ENCODE measurements around the gene NRARP.
A peak's percentile ranks its signal among the peaks of the same experiment; 100 is the strongest.
"Not testable (repeated sequence)": the region's sequence is repeated elsewhere in the genome, so short reads cannot be mapped to it uniquely, and the experiment has no call there.

The NRARP gene

DNA sequence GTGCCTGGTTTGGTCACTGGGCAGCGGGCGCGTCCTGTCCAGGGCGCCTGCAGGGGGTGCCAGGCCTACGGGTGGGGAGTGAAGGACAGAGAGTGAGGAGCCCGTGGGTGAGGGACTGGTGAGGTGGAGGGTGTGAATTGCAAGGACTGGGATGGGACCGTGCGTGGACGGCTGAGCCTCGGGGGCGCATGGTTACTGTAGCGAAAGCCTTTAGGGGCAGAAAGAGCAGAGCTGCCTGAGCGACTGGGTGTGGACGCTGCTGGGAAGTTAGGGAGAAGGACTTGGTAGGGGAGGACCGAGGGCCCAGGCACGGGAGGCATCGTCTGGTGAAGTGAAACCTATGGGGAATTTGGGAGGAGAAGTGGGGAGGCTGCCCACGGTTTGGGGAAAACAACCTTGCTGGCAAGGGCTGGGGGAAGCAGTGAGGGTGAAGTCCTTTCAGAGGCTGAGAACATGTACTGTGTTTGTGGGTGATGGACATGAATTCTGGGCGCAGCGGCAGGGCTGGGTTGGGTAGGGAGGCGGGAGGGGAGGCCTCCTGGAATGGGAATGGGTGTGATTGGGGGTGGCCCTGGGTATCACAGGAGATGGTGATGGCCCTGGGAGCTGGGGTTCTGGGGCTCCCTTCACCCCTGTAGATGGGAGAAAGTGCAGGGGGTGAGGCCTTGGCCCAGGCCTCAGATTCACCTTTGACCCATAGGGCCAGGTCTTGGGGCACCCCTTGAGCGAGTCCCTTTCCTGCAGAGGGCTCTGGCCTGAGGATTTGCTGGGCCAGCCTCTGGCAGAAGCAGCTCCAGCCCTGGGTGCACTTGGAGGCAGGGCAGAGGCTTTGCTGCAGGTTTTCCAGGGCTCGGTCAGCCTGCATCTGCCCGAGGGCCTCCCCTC, 26.2 kb downstream of the NRARP start:
- no peak for DNase-seq

DNA sequence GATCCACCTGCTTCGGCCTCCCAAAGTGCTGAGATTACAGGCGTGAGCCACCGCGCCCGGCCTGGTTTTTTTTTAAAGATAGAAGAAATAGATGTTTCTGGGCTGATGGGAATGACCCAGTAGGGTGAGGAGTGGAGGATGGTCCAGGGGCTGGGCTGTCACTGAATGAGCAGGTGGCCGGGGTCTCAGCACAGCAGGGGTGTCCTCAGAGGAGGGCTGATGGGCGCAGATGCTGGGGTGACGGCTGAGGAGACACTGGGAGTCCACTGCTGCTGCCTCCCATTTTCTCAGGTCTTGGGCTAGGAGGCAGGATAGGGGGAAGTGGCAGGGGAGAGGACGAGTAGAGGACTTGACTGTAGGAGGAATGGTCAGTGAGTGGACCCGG, 26.9 kb downstream of the NRARP start:
- DNase-seq, result no peak

DNA sequence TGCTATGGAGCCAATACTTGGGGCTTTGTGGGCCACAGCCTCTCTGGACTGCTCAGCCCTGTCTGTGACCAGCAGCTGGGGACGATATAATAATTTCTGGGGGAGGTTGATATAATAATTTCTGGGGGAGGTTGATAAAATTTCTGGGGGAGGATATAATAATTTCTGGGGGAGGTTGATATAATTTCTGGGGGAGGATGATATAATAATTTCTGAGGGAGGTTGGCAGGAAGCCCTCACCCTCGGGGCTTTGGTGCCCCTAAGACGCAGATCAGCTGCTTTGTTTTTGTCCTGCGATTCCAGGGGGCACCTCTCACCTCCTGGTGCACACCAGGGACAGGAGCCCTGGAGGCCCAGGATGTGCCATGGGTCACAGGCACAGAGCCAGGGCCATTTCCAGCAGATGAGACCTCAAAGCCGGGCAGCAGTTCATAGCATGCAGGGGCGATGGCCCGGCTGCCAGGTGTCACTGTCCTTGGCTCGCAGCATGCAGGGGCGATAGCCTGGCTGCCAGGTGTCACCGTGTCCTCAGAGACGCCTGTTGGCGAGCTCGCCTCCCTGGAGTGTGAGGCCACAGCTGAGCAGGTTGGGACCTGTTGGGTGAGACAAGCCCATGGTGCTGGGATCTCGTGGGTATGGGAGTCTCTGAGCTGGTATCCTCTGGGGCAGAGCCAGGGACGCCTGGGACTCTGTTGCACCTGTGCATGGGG, 28.3 kb downstream of the NRARP start:
- no peak for DNase-seq

DNA sequence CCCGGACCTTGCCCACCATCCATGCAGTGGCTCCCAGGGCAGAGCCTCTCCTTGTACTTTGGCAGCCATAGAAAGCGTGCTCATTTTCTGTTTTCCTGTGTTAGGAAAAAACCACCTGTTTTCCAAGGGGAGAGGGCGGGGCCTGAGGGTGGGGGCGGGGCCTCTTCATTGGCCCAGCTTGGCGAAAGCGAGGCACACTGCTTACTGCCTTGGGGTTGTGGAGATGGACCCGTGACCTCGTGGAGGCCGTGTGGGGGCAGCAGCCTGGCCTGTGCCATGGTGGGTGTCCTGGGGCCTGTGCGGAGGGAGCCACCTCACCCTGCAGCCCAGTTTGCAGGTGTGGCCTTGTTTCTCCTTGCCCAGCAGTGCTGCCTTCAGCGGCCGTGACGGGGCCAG, 29.0 kb downstream of the NRARP start:
- no peak for DNase-seq

DNA sequence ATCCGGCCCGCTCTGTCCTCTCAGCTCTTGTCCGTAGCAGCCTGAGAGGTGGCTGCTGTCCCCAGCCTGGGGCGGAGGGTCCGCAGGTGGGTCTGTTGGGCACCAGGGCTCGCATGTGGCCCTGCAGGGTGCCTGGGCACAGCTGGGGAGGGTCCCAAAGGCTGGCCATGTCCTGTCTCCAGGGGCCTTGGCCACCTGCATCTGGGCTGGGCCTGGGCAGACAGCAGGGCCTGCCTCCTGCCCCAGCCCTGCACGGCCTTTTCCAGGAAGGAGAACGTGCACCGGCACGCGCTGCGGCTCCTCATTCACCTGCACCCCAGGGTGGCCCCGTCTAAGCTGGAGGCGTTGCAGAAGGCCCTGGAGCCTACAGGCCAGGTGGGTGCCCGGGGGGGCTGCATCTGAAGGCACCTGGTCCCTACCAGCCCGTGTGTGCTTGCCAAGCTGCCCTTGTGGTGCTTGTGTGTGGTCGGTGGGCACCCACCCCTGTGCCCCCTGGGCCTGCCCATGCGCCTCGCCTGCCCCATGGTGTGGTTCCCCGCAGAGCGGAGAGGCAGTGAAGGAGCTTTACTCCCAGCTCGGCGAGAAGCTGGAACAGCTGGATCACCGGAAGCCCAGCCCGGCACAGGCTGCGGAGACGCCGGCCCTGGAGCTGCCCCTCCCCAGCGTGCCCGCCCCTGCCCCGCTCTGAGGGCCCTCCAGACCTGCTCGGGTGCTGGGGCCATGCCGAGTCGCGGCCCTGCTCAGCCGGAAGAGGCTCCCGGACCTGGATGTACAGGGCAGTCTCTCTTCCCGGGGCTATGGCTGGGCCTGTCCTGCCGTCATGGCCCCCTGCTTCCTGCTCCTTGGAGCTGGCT, 29.6 kb downstream of the NRARP start:
- no peak for DNase-seq

DNA sequence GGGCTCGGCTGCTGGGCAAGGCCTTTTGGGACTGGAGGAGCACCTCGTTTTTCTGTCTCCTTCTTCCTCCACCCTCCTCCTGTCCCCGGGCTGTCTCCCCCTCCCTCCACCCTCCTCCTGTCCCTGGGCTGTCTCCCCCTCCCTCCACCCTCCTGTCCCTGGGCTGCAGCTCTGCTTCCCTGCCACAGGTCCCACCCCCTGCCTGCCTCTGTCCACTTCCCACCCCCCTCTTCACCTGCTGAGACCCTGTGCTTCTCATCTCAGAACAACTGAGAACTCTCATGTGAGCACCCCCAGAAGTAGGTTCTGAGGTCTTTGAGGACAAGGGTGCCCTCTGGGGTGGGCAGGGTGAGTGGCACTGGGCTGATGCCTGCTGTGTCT, 30.4 kb downstream of the NRARP start:
- DNase-seq, result no peak

DNA sequence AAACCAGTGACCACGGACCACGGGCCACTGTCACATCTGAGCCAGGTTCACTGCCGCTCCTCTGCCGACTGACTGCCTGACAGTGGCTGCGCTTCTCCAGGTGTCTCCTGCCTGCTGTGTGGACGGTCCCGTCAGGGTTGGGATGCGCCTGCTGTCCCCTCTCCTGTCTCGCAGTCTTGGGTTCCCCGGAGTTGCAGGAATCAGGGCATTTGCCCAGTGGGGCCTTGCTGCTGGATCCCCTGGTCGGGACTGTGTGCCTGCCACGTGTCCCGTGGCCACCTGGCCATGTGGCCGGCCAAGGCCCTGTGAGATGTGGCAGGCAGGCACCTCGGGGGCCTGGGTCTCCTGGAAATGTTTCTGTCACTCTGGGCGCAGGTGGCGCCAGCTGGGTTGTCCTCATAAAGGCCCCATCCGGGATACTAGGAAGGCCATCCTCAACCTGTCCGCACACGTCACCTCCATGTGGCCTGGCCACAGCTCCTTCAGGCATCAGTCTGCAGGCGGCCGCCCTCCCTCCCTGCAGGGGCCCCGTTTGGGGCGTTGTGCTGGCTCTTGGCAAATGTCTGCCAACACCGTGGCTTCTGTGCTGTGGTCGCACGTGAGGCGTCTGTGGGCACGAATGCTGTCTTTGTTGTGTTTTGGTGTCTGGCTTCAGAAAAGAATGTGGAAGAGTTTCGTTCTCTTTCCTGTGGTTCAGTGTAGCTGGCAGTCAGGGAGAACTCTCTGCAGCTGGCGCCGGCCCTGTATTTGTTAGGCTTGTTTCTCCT, 31.0 kb downstream of the NRARP start:
- DNase-seq, result peak; percentile 62

DNA sequence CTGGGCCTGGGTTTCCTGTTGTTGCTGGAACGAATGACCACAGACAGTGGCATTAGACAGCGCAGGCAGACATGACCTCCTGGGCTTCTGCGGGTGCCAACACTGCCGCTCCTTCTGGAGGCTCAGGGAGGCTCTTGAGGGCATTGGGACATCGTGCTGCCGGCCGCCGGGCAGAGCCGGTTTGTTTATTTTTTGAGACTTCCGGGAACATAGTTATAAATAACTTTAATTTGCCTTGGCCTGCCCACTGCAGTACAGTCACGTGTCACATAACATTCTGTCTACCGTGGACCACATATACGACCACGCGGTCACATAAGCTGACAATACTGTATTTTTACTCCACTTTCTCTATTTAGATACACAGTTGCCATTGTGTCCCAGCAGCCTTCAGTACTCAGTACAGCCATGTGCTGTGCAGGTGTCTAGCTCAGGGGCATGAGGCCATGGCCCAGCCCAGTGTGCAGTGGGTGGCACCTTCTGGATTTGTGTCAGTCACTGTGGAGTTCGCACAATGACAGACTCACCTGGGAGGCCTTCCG, 32.8 kb downstream of the NRARP start:
- no peak for DNase-seq

DNA sequence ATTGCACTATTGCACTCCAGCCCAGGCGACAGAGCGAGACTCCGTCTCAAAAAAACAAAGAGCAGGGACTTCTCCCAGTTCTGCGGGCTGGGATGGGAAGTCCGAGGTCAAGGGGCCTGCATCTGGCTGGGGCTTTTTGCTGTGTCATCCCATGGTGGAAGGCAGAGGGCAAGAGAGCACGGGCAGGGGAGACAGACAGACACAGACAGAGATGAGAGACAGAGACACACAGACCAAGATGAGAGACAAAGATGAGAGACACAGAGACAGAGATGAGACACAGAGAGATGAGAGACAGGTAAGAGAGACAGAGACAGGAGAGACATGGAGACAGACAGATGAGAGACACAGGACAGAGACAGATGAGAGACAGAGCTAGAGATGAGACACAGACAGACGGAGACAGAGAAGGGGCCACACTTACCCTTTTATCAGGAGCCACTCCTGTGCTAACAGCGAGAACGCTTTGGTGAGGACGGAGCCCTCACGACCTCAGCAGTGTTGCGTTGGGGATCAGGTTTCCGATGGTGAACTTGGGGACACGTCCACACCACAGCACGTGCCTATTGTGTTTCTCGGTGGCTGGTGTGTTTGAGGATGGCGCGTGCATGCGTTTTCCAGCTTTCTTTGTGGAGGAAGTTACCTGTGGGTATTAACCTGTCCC, 33.4 kb downstream of the NRARP start:
- DNase-seq, result no peak

DNA sequence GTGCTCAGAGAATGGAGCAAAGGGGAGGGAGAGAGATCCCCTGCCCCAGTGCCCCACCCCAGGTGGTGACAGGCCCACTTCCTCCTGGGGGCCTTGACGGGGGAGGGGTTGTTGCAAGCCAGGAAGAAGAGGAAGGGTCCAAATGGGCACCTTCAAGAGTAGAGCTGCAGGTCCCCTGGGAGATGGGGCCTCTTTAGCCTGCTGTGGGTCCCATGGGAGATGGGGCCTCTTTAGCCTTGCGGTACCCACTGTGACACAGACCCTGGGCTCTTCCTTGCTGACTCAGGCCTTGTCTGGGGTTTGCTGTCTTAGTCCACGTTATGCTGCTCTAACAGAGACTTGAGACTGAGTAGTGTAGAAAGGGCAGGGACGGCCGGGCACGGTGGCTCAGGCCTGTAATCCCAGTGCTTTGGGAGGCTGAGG, 34.1 kb downstream of the NRARP start:
- no peak for DNase-seq

DNA sequence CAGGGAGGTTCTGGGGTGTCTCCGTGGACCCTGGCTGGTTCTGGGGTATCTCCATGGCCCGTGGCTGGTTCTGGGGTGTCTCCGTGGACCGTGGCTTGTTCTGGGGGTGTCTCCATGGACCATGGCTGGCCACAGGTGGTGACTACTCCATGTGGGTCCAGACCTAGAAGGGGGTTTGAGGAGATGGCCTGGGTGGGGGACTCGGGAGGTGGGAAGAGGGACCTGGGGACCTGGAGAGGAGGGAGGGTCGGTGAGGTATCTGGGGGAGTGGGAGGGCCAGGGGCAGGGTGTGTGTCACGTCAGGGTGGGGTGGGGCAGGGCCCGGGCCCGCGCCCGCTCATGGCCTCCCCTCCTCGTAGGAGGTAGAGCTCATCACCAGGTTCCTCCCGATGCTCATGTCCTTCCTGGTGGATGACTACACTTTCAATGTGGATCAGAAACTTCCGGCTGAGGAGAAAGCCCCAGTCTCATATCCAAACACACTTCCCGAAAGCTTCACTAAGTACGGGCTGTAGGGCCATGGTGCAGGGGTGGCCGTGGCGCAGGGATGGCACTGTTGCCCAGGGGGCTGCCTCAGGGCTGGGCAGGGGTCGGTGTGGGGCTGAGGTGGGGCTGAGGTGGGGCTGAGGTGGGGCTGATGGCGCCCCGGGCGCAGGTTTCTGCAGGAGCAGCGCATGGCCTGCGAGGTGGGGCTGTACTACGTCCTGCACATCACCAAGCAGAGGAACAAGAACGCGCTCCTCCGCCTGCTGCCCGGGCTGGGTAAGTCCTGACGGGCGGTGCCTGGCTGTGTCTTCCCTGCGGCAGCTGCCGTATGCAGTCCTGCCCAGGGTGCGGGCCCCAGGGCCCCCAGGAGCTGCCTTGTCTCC, 35.3 kb downstream of the NRARP start:
- DNase-seq, result no peak

DNA sequence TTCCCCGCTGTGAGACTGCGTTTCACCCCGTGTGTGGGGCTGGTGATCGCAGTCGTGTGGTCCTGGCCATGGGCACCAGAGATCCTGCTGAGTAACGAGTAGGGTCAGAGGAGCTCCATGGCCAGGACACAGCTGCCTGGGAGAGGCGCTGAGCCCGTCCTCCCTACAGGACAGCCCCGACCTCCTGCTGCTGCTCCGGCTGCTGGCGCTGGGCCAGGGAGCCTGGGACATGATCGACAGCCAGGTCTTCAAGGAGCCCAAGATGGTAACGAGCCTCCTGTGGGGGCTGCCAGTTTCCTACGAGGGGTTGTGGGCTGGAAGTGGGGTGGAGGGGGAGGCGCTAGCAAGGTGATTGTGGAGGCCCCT, 35.9 kb downstream of the NRARP start:
- no peak for DNase-seq

DNA sequence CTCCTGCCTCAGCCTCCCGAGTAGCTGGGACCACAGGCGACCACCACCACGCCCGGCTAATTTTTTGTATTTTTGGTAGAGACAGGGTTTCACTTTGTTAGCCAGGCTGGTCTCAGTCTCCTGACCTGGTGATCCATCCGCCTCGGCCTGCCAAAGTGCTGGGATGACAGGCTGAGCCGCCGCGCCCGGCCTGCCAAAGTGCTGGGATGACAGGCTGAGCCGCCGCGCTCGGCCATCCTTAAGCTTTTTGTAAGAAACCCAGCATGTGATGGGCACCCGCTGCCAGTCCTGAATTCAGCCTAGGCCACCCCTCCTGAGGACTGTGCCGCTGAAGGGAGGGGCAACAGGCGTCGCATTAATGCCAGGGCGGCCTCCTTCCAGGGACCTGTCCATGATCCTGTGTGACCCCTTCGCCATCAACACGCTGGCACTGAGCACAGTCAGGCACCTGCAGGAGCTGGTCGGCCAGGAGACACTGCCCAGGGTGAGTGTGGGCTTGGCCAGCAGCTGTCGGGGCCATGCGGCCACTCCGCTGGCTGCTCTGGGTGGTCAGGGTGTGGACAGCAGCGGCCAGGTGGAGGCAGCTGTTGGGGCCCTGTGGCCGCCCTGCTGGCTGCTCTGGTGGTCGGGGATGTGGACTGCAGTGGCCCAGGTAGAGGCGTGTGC, 36.4 kb downstream of the NRARP start:
- DNase-seq, result no peak

DNA sequence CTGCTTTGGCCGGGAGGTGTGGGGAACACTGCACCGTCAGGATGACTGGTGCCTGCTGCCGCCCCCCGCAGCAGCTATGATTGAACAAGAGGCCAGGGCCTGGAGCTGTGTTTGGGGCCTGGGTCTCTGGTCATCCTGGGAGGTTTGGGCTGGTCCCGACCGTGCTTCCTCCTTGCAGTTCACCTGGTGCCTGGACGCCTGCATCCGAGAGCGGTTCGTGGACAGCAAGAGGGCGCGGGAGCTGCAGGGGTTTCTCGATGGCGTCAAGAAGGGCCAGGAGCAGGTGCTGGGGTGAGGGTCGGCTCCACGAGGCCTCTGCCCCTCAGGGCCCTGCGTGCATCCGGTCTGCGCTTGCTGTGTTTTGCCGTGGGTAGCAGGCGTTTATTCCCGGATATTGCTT, 38.0 kb downstream of the NRARP start:
- DNase-seq, result no peak

DNA sequence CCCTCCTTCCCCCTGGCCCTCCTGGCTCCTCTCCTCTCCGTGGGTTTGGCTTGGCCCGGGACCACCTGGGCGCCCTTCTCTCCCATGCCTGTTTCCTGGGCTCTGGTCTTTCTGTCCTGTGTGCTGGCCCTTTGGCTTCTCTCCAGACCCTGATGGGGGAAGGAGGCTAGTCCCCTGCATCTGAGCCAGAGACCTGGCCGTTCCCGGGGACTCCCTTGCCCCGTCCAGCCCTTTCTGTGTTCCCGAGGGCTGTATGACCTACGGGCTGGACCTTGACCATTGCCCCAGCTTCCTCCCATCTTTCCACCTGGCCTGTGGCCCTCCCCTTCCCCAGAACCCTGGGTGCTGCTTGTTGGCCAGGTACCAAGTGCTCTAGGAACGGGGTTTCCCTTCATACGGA, 38.6 kb downstream of the NRARP start:
- no peak for DNase-seq

DNA sequence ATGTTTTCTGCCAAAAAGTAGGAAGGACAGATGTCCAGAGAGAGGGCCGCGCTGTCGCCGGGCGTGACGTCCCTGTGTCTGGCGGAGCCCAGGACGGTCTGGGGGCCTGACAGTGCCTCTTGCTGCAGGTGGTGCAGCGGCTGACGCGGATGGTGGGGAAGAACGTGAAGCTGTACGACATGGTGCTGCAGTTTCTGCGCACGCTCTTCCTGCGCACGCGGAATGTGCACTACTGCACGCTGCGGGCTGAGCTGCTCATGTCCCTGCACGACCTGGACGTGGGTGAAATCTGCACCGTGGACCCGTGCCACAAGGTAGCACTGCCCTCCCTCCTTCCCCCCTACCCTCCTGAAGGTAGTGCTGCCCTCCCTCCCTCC, 39.2 kb downstream of the NRARP start:
- DNase-seq, result no peak

DNA sequence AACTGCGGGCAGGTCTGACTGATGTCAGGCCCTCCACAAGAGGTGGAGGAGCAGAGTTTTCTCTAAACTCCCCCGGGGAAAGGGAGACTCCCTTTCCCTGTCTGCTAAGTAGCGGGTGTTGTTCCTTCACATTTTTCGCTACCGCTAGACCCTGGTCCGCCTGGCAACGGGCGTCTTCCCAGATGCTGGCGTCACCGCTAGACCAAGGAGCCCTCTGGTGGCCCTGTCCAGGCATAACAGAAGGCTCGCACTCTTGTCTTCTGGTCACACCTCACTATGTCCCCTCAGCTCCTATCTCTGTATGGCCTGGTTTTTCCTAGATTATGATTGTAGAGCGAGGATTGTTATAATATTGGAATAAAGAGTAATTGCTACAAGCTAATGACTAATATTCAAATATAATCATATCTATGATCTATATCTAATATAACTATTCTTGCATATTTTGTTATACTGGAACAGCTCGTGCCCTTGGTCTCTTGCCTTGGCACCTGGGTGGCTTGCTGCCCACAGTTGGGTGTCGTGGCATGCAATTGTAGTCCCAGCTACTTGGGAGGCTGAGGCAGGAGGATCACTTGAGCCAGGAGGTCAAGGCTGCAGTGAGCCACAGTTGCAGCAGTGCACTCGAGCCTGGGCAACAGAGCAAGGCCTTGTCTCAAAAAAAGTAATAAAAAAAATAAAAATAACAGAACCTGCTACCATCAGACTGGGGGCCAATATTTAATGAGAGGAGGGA, 39.7 kb downstream of the NRARP start:
- not testable (repeated sequence) for DNase-seq

DNA sequence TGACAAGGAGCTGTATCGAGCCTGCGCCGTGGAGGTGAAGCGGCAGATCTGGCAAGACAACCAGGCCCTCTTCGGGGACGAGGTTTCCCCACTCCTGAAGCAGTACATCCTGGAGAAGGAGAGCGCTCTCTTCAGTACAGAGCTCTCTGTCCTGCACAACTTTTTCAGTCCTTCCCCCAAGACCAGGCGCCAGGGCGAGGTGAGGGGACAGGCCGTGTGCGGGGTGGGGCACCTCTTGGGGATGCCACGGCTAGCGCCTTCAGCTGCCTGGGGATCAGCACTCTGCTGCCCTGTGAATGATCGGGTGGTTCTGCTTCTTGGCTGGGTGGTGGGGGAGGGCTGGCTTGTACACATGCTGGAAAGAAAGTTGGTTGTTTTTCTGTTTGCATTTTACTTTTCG, 45.2 kb downstream of the NRARP start:
- no peak for DNase-seq

DNA sequence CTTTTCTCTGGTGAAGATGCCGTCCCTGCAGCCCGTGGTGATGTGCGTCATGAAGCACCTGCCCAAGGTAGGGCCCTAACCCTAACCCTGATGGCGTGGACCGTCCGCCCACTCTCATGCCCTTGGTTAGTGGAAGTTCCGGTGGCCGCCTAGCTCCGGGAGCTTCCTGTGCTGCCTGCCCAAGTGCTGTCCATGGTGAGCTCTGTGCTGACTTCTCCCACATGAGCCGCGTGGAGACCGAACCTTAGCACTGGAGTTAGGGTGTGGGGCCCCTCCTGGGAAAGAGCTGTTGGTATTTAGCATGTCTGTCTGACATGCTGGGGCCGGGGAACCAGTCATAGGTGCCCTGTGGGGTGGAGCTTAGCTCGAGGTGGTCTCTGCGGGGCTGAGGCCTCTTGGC, 45.7 kb downstream of the NRARP start:
- no peak for DNase-seq

All from CD4-positive, alpha-beta T cell treated with Interleukin-6 for 4 hours (primary cell).